ENCODE results near the gene MAP3K9.
A peak's percentile ranks its signal among the peaks of the same experiment; 100 is the strongest.

Gene MAP3K9

GRCh38 chr14:70700955-70701585 lies 108.2 kb downstream of the MAP3K9 start:
- Mint-ChIP-seq H3K4me3 (no peak overlapping the region), H3K4me1 (peaks cover 2% of the 10 kb centered on the region), H3K27ac (no peak overlapping the region), H3K27me3 (no peaks in the 10 kb centered on the region), H3K36me3 (peaks cover 3% of the 10 kb centered on the region), H3K9me3 (no peaks in the 10 kb centered on the region)
- DNase-seq (ENCODE audit: low spot score in 2 of 2) (no peak), ATAC-seq (ENCODE audit: low read depth) (no peak)

- ATAC-seq (ENCODE audit: low read depth): no peak
- Mint-ChIP-seq H3K27me3 (no peaks in the 10 kb centered on the region), H3K4me1 (peaks cover 2% of the 10 kb centered on the region), H3K36me3 (no peaks in the 10 kb centered on the region), H3K9me3 (no peaks in the 10 kb centered on the region), H3K27ac (no peak overlapping the region), H3K4me3 (no peak overlapping the region)
- DNase-seq (ENCODE audit: low spot score in 2 of 2): no peak
These were observed 109.7 kb downstream of the MAP3K9 start for GRCh38 chr14:70699646-70700045.

- no peak overlapping the region for H3K27ac Mint-ChIP-seq
- H3K36me3 Mint-ChIP-seq: no peaks in the 10 kb centered on the region
- no peaks in the 10 kb centered on the region for H3K27me3 Mint-ChIP-seq
- no peak for ATAC-seq (ENCODE audit: low read depth)
- H3K4me3 Mint-ChIP-seq: no peak overlapping the region
- H3K9me3 Mint-ChIP-seq: no peaks in the 10 kb centered on the region
- H3K4me1 Mint-ChIP-seq: peaks cover 2% of the 10 kb centered on the region
- DNase-seq (ENCODE audit: low spot score in 2 of 2): no peak
These were observed 111.0 kb downstream of the MAP3K9 start for GRCh38 chr14:70698288-70698687.

- Mint-ChIP-seq H3K36me3 (no peaks in the 10 kb centered on the region), H3K27ac (no peak overlapping the region), H3K4me1 (peaks cover 2% of the 10 kb centered on the region), H3K4me3 (no peak overlapping the region), H3K27me3 (no peaks in the 10 kb centered on the region), H3K9me3 (no peaks in the 10 kb centered on the region)
- ATAC-seq (ENCODE audit: low read depth) (no peak), DNase-seq (ENCODE audit: low spot score in 2 of 2) (no peak)
These were observed 111.6 kb downstream of the MAP3K9 start for GRCh38 chr14:70697701-70698100.

GRCh38 chr14:70696026-70696425 lies 113.3 kb downstream of the MAP3K9 start:
- H3K27ac Mint-ChIP-seq: no peak overlapping the region
- H3K36me3 Mint-ChIP-seq: no peaks in the 10 kb centered on the region
- H3K4me3 Mint-ChIP-seq: no peak overlapping the region
- ATAC-seq (ENCODE audit: low read depth) (no peak), DNase-seq (ENCODE audit: low spot score in 2 of 2) (no peak)
- H3K4me1 Mint-ChIP-seq: no peaks in the 10 kb centered on the region
- H3K27me3 Mint-ChIP-seq: no peaks in the 10 kb centered on the region
- no peaks in the 10 kb centered on the region for H3K9me3 Mint-ChIP-seq

DNA sequence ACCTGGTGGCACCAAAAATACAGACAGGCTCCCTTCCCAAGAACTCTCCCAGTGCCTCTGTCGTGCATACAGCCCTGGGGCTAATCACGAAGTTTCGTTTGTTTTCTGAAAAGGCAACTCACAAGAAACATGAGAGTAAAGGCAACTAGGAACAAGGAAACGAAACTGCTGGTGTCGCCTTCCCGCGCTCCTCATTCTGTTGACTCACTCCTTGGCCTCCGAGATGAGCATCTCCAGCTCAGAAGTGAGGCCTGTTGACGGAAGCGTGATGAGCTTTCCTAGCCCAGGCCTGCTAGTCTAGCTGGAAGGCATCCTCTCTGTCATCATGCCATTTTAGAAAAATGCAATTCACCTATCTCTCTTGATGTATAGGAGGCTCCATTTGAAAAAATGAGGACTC lies 117.1 kb downstream of the MAP3K9 start:
- no peaks in the 10 kb centered on the region for H3K27me3 Mint-ChIP-seq
- H3K9me3 Mint-ChIP-seq: no peaks in the 10 kb centered on the region
- no peak overlapping the region for H3K27ac Mint-ChIP-seq
- DNase-seq (ENCODE audit: low spot score in 2 of 2) (no peak), ATAC-seq (ENCODE audit: low read depth) (no peak)
- H3K36me3 Mint-ChIP-seq: no peaks in the 10 kb centered on the region
- no peaks in the 10 kb centered on the region for H3K4me1 Mint-ChIP-seq
- H3K4me3 Mint-ChIP-seq: no peak overlapping the region

GRCh38 chr14:70685474-70686197 lies 123.7 kb downstream of the MAP3K9 start:
- H3K4me3 Mint-ChIP-seq: no peak overlapping the region
- H3K36me3 Mint-ChIP-seq: peaks cover 2% of the 10 kb centered on the region
- no peaks in the 10 kb centered on the region for H3K9me3 Mint-ChIP-seq
- ATAC-seq (ENCODE audit: low read depth): no peak
- DNase-seq (ENCODE audit: low spot score in 2 of 2): no peak
- H3K4me1 Mint-ChIP-seq: peaks cover 3% of the 10 kb centered on the region
- H3K27ac Mint-ChIP-seq: no peak overlapping the region
- no peaks in the 10 kb centered on the region for H3K27me3 Mint-ChIP-seq

- Mint-ChIP-seq H3K9me3 (no peaks in the 10 kb centered on the region), H3K36me3 (peaks cover 2% of the 10 kb centered on the region), H3K4me3 (no peak overlapping the region), H3K27ac (no peak overlapping the region), H3K4me1 (peaks cover 3% of the 10 kb centered on the region), H3K27me3 (no peaks in the 10 kb centered on the region)
- no peak for DNase-seq (ENCODE audit: low spot score in 2 of 2)
- no peak for ATAC-seq (ENCODE audit: low read depth)
These were observed 125.3 kb downstream of the MAP3K9 start for GRCh38 chr14:70683983-70684382.

DNA sequence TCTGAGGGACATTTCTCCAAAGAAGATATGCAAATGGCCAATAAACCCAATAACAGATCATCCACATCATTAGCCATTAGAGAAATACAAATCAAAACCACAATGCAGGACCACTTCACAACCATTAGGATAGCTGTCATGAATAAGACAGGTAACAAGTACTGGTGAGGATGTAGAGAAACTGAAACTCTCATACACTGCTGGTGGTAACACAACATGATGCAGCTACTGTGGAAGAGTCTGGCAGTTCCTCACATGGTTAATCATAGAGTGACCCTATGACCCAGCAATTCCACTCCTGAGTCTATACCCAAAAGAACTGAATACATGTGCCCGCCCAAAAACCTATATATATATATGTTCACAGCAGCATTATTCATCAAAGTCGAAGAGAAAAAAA lies 128.6 kb downstream of the MAP3K9 start:
- Mint-ChIP-seq H3K4me3 (no peak overlapping the region), H3K27ac (peak overlapping the region; percentile 33), H3K9me3 (no peaks in the 10 kb centered on the region), H3K36me3 (peaks cover 2% of the 10 kb centered on the region), H3K4me1 (peaks cover 4% of the 10 kb centered on the region), H3K27me3 (no peaks in the 10 kb centered on the region)
- ATAC-seq (ENCODE audit: low read depth) (no peak), DNase-seq (ENCODE audit: low spot score in 2 of 2) (no peak)

GRCh38 chr14:70677341-70677740 lies 132.0 kb downstream of the MAP3K9 start:
- Mint-ChIP-seq H3K9me3 (no peaks in the 10 kb centered on the region), H3K36me3 (peaks cover 16% of the 10 kb centered on the region), H3K4me3 (no peak overlapping the region), H3K4me1 (peaks cover 2% of the 10 kb centered on the region), H3K27ac (no peak overlapping the region), H3K27me3 (no peaks in the 10 kb centered on the region)
- DNase-seq (ENCODE audit: low spot score in 2 of 2) (no peak), ATAC-seq (ENCODE audit: low read depth) (no peak)
